GM12878 (cell line): ENCODE results near the gene INO80. TPM values are rescaled to one million over a fixed set of nuclear protein-coding genes. Genes with fewer than 3 reads are reported as not detected.
A peak's percentile ranks its signal among the peaks of the same experiment; 100 is the strongest.

Experiments
- ATAC-seq: fragments of 200-7000 bp; cut with Tn5 transposase; 3 replicates; pipeline ENCODE4 v1.9.1; 2020; ENCODE audit warnings: mild to moderate bottlenecking, moderate library complexity
- BruUV-seq: library from RNA; stranded (reverse); fragments of 400-500 nt; replicated peaks from 2 replicates; lab custom pipeline; 2021; lab: Mats Ljungman, UMichigan
- CTCF ChIA-PET: fragments of 300-600 bp; sonication (Branson Sonifier 250); formaldehyde crosslinking; extraction: SDS; loops from one replicate; lab custom pipeline; 2021; ENCODE audit warnings: inconsistent platforms; lab: Yijun Ruan, JAX
- POLR2A ChIA-PET: fragments of 350-600 bp; formaldehyde crosslinking; extraction: SDS; loops from one replicate; lab custom pipeline; 2021; ENCODE audit warnings: inconsistent platforms; lab: Charles Lee
- RAD21 ChIA-PET: fragments of 300-600 bp; sonication (Branson Sonifier 250); formaldehyde crosslinking; loops from one replicate; lab custom pipeline; 2023; ENCODE audit warnings: antibody characterized with exemption; ENCODE audit not compliant: unreplicated experiment; lab: Charles Lee
- SMC1A ChIA-PET: fragments of 300-600 bp; sonication (Branson Sonifier 250); formaldehyde crosslinking; loops from one replicate; lab custom pipeline; 2023; ENCODE audit not compliant: unreplicated experiment, uncharacterized antibody; lab: Charles Lee
- DNase-seq: peaks from one replicate; pipeline ENCODE4 v3.0.0-alpha.2; 2011; ENCODE audit warnings: low read depth, low spot score
- FAIRE-seq: peaks from 3 replicates; lab custom pipeline; 2011; peaks lifted over from hg19 to GRCh38; lab: Jason Lieb, UNC
- H2AFZ ChIP-seq: 2 replicates; pipeline ENCODE4 v1.6.0; 2011; ENCODE audit warnings: low read depth, low read length, control low read depth; ENCODE audit not compliant: control insufficient read depth
- H3K27ac ChIP-seq: 2 replicates; pipeline ENCODE4 v1.5.1; 2011; ENCODE audit warnings: control low read depth; ENCODE audit not compliant: control insufficient read depth, insufficient read depth
- H3K27me3 ChIP-seq, 2 experiments: replicated peaks in 1 of 2; 2 replicates each; pipeline versions ENCODE4 v1.6.0 to v1.6.1; 2011; ENCODE audit warnings: low read length in 1 of 2; ENCODE audit not compliant: control insufficient read depth in 2 of 2, insufficient read depth in 2 of 2
- H3K36me3 ChIP-seq, 2 experiments: 2 replicates each; pipeline ENCODE4 v1.5.1; 2011; ENCODE audit warnings: low read length in 1 of 2; ENCODE audit not compliant: control insufficient read depth in 2 of 2, insufficient read depth in 2 of 2
- H3K4me1 ChIP-seq: 2 replicates; pipeline ENCODE4 v1.6.1; 2011; ENCODE audit warnings: mild to moderate bottlenecking, low read length, moderate library complexity, mixed read lengths; ENCODE audit not compliant: control insufficient read depth, insufficient read depth
- H3K4me2 ChIP-seq: 2 replicates; pipeline ENCODE4 v1.6.0; 2011; ENCODE audit warnings: control low read depth; ENCODE audit not compliant: control insufficient read depth, insufficient read depth
- H3K4me3 ChIP-seq: fragments of 200-600 bp; sonication (generic); 2 replicates; pipeline ENCODE4 v1.5.1; 2016
- H3K79me2 ChIP-seq: 2 replicates; pipeline ENCODE4 v1.6.0; 2011; ENCODE audit warnings: low read length; ENCODE audit not compliant: control insufficient read depth, insufficient read depth
- H3K9ac ChIP-seq: 2 replicates; pipeline ENCODE4 v1.8.0; 2011; ENCODE audit warnings: low read length, control low read depth, mixed read lengths; ENCODE audit not compliant: control insufficient read depth, insufficient read depth
- H3K9me3 ChIP-seq: replicated peaks from 3 replicates; pipeline ENCODE4 v1.5.1; 2011; ENCODE audit warnings: mild to moderate bottlenecking, low read length; ENCODE audit not compliant: control insufficient read depth, insufficient read depth
- H4K20me1 ChIP-seq: 2 replicates; pipeline ENCODE4 v1.6.0; 2011; ENCODE audit not compliant: control insufficient read depth, insufficient read depth
- ASH2L ChIP-seq: fragments of 300-600, 200-600 bp; sonication (generic); IDR thresholded peaks from 2 replicates; pipeline ENCODE4 v1.6.1; 2017; ENCODE audit warnings: low read depth, mild to moderate bottlenecking, borderline replicate concordance
- BHLHE40 ChIP-seq, 2 experiments: fragments of 450-650 bp in 1 of 2; IDR thresholded peaks; 2 replicates each; pipeline ENCODE4 v1.6.1; 2011 to 2017; ENCODE audit warnings: low read depth in 2 of 2, borderline replicate concordance in 1 of 2, improper control_type of control experiment in 1 of 2, low read length in 1 of 2, mild to moderate bottlenecking in 1 of 2
- CHD2 ChIP-seq: IDR thresholded peaks from 2 replicates; pipeline ENCODE4 v1.6.1; 2011; ENCODE audit warnings: low read depth, low read length, improper control_type of control experiment, borderline replicate concordance
- CUX1 ChIP-seq: IDR thresholded peaks from 2 replicates; pipeline ENCODE4 v1.6.1; 2012; ENCODE audit warnings: improper control_type of control experiment, low read depth, low read length; ENCODE audit not compliant: insufficient replicate concordance
- DPF2 ChIP-seq: fragments of 450-650 bp; IDR thresholded peaks from 2 replicates; pipeline ENCODE4 v1.6.1; 2017; ENCODE audit warnings: mild to moderate bottlenecking
- EED ChIP-seq: sonication (generic); IDR thresholded peaks from 2 replicates; pipeline ENCODE4 v1.6.1; 2016; ENCODE audit warnings: antibody characterized with exemption, low read depth
- IKZF2 ChIP-seq, 2 experiments: fragments of 450-650 bp; IDR thresholded peaks; 2 replicates each; pipeline ENCODE4 v1.6.1; 2017; ENCODE audit warnings: mild to moderate bottlenecking in 2 of 2, moderate library complexity in 2 of 2
- JUNB ChIP-seq: IDR thresholded peaks from 2 replicates; pipeline ENCODE4 v1.6.1; 2016; ENCODE audit warnings: antibody characterized with exemption, mild to moderate bottlenecking
- MEF2B ChIP-seq: fragments of 450-650 bp; IDR thresholded peaks from 2 replicates; pipeline ENCODE4 v1.6.1; 2018; ENCODE audit warnings: mild to moderate bottlenecking, moderate library complexity; ENCODE audit not compliant: partially characterized antibody, poor library complexity, severe bottlenecking
- RBBP5 ChIP-seq: fragments of 200-600 bp; sonication (generic); conservative IDR thresholded peaks from 2 replicates; pipeline ENCODE4 v1.6.1; 2016
- SUZ12 ChIP-seq: fragments of 200-600 bp; sonication (generic); IDR thresholded peaks from one replicate; pipeline ENCODE4 v1.6.1; 2018; ENCODE audit warnings: antibody characterized with exemption, mild to moderate bottlenecking; ENCODE audit not compliant: unreplicated experiment
- YY1 ChIP-seq: IDR thresholded peaks from 2 replicates; pipeline ENCODE4 v1.6.1; 2011; ENCODE audit warnings: low read depth, mild to moderate bottlenecking, low read length
- ZBED1 ChIP-seq: IDR thresholded peaks from 2 replicates; pipeline ENCODE4 v1.6.1; 2016; ENCODE audit warnings: borderline replicate concordance
- WGBS: methylation state at CpG from one replicate; pipeline ENCODE4 v1.1.6; 2016; ENCODE audit warnings: low lambda C conversion rate; ENCODE audit not compliant: insufficient replicate concordance, insufficient coverage; ENCODE audit errors: missing lambda C conversion rate; 5-methylcytosine and 5-hydroxymethylcytosine counted together
- in situ Hi-C: fragments of 300-500 bp; cut with MboI; formaldehyde crosslinking; loops from 9 replicates; pipeline ENCODE4 v1.14.3; 2018; ENCODE audit warnings: mixed read lengths
- intact Hi-C: fragments of 100-400 bp; cut with micrococcal nuclease; formaldehyde crosslinking; loops from one replicate; pipeline ENCODE4 v1.14.2; 2022; ENCODE audit not compliant: unreplicated experiment
- polyA plus RNA-seq, 11 experiments: library from polyadenylated mRNA; depleted of rRNA in 4 of 11; unstranded in 6 of 11; stranded (reverse) in 5 of 11; fragments of >200 nt; fragmentation: Nextera tagmentation in 4 of 11; fragmentation: Illumina TruSeq in 1 of 11; extraction: Ambion mirVana in 4 of 11; extraction: Trizol in 1 of 11; gene quantifications; 1 replicate in 1 of 11; 2 replicates in 10 of 11; pipeline versions ENCODE4 v1.2.1 to v1.2.3, GENCODE V29; 2011 to 2016; ENCODE audit warnings: inconsistent platforms in 2 of 11, missing spikeins in 2 of 11, low read depth in 1 of 11
- total RNA-seq, 4 experiments: library from RNA; depleted of rRNA in 3 of 4; stranded (reverse); fragments of >200 nt in 3 of 4; fragmentation: Illumina TruSeq in 1 of 4; extraction: Trizol in 1 of 4; gene quantifications; 2 replicates each; pipeline versions ENCODE4 v1.2.1 to v1.2.3, GENCODE V29; 2013 to 2021
- TF ChIP-seq, protein P1 (sequence below): fragments of 450-650 bp; IDR thresholded peaks from 2 replicates; pipeline ENCODE4 v1.6.1; 2016; ENCODE audit warnings: mild to moderate bottlenecking
- TF ChIP-seq, protein P2 (sequence below): fragments of 450-650 bp; IDR thresholded peaks from 2 replicates; pipeline ENCODE4 v1.6.1; 2017; ENCODE audit warnings: low read depth, mild to moderate bottlenecking, moderate library complexity

INO80 gene
- total and polyA plus RNA-seq, 10 of the 15 experiments (the other 5 are each of a cell fraction or from before 2014, with no cell fraction given): 4.5 to 25.0 (median 14.2) TPM

DNA sequence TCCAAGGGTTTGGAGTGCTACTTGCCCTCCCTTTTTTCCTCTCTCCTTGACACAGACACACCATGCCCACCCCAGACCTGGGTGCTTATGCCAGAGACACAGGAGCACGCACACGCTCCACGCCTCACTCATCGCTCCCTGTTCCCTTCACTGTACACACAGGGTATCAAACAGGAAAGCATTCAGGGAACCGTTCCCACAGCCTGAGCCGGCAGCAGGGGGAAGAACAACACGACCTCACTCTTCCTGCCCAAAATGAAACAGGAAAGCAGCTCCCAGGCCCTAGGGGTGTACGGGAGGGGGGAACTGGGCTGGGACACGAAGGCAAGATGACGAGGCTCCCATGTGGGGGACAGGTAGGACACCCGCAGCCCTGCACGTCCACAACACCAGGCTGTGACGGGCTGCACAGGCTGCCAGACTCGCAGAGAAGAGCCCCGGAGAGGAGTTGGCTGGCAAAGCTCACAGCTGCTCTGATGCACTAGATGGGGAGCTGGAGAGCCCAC is 175.7 kb downstream of the INO80 start:
- POLR2A ChIA-PET: interaction anchor here (1.2 to 3.5 kb wide), 6 partner anchors 9 to 226 kb away, joined by 3 to 20 read pairs (median 8); partner anchors contain the start of genes CHAC1 and DLL4
- Histone ChIP-seq H3K9me3 (no peaks in the 10 kb centered on the region), H3K4me3 (peak overlapping the region; percentile 66; the same call in 1 of the 2 replicates), H3K9ac (peak overlapping the region; percentile 88), H3K4me2 (peak overlapping the region; percentile 58), H3K36me3 (no peaks in the 10 kb centered on the region), H3K4me1 (peaks cover 23% of the 10 kb centered on the region), H3K27me3 (no peaks in the 10 kb centered on the region), H4K20me1 (no peaks in the 10 kb centered on the region), H2AFZ (peak overlapping the region; percentile 76), H3K27ac (peak overlapping the region; percentile 81), H3K79me2 (no peaks in the 10 kb centered on the region)
- WGBS: 29% methylated on average over 15 of the region's 15 CpGs
- FAIRE-seq (peak; percentile 18), ATAC-seq (peak; percentile 35), DNase-seq (peak; percentile 51)
- no TSS peak for BruUV-seq
- RAD21 ChIA-PET: interaction anchor here (1.0 to 4.1 kb wide), 14 partner anchors 9 to 175 kb away, joined by 3 to 36 read pairs (median 4); partner anchors contain the start of genes DLL4 and INO80
- CTCF ChIA-PET: interaction anchor here (0.7 to 5.2 kb wide), 19 partner anchors 10 to 340 kb away, joined by 3 to 80 read pairs (median 7); partner anchors contain the start of genes CHAC1, DLL4, RHOV and VPS18
- in situ Hi-C loops (no loop called here), intact Hi-C loops (loop anchor here (5.0 kb wide), 2 partner anchors 33 to 82 kb away; no protein-coding TSS in a partner anchor)
- SMC1A ChIA-PET: interaction anchor here (0.9 to 4.1 kb wide), 15 partner anchors 9 to 245 kb away, joined by 3 to 28 read pairs (median 5); partner anchors contain the start of gene DLL4
- TF ChIP-seq, protein P1, sequence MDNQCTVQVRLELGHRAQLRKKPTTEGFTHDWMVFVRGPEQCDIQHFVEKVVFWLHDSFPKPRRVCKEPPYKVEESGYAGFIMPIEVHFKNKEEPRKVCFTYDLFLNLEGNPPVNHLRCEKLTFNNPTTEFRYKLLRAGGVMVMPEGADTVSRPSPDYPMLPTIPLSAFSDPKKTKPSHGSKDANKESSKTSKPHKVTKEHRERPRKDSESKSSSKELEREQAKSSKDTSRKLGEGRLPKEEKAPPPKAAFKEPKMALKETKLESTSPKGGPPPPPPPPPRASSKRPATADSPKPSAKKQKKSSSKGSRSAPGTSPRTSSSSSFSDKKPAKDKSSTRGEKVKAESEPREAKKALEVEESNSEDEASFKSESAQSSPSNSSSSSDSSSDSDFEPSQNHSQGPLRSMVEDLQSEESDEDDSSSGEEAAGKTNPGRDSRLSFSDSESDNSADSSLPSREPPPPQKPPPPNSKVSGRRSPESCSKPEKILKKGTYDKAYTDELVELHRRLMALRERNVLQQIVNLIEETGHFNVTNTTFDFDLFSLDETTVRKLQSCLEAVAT: peak; percentile 12; the same call in 1 of the 2 replicates
- TF ChIP-seq YY1 (no peak), EED (peak; percentile 70), MEF2B (peak; percentile 71), ASH2L (no peak), ZBED1 (no peak), IKZF2 (IDR thresholded peaks at IDR 0.05) (0 out of 4 replicates have a peak, but pooled peaks of 1 of the 2 experiments have one; percentile 21), SUZ12 (no peak), RBBP5 (no peak), JUNB (no peak), CUX1 (no peak), DPF2 (no peak), BHLHE40 (IDR thresholded peaks at IDR 0.05; ENCODE audit: borderline replicate concordance in 1 of 2, low read depth in 2 of 2, low read length in 1 of 2) (no peak), CHD2 (0 out of 2 replicates have a peak, but pooled peaks have one; percentile 37)
- TF ChIP-seq, protein P2, sequence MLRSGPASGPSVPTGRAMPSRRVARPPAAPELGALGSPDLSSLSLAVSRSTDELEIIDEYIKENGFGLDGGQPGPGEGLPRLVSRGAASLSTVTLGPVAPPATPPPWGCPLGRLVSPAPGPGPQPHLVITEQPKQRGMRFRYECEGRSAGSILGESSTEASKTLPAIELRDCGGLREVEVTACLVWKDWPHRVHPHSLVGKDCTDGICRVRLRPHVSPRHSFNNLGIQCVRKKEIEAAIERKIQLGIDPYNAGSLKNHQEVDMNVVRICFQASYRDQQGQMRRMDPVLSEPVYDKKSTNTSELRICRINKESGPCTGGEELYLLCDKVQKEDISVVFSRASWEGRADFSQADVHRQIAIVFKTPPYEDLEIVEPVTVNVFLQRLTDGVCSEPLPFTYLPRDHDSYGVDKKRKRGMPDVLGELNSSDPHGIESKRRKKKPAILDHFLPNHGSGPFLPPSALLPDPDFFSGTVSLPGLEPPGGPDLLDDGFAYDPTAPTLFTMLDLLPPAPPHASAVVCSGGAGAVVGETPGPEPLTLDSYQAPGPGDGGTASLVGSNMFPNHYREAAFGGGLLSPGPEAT: 0 out of 2 replicates have a peak, but pooled peaks have one; percentile 29
